ENCODE data around the gene SRCIN1.
"Not testable (repeated sequence)": the region's sequence is repeated elsewhere in the genome, so short reads cannot be mapped to it uniquely, and the experiment has no call there.

SRCIN1 gene

DNA sequence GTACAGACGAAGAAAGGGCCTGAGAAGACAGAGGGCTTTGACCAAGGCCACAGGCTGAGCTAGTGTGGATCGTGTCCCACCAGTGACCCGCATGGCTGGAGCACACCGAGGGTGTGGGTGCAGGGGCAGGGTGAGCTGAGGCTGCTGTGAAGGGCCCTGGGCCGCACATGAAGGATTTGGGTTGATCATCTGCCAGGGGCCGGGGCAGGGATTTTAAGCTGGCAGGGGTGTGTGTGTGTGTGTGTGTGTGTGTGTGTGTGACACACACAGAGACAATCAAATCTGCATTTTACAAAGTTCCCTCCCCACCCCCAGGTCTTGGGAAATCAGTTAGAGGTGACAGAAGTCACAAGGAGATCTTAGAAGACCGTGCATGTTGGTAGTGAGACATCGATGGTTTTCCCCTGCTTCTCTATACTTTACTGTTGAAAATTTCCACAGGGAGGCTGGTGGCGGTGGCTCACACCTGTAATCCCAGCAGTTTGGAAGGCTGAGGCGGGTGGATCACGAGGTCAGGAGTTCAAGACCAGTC is 65.2 kb downstream of the SRCIN1 start:
- DNase-seq = no peak

DNA sequence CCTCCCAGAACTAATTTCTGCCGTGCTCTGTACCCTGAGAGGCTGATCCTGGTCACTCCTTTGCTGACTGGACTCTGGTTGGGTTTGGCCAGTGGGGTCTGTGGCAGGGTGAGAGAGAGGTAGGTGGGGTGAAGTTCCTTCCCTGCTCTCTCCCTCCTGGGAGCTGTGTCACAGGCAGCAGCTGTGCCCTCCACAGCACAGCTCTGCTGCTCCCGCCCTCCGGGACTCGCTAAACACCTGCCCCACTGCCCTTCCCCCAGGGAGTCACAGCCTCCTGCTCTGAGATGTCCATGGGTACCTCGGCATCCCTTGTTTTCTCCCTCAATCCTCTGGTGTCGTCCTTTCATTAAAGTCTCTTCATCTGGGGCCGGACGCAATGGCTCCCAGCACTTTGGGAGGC is 66.4 kb downstream of the SRCIN1 start:
- peak; percentile 11 for DNase-seq

DNA sequence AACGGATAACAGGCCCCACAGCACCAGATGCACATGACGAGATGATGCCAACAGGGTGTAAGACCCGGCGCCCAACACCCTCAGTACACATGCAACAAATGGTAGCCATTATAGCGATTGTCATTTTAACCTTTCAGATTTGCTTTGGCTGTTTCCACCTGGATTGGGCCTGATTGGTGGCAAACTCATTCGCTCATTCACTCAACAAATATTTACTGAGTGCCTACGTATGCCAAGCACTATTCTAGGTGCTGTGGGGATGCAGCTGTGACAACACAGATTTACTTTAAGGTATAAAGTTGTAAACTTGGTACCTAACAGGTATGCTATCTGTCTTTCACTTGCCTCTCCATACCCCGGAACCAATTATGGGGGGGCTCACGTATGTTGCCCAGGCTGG is 66.8 kb downstream of the SRCIN1 start:
- peak; percentile 81 for DNase-seq

DNA sequence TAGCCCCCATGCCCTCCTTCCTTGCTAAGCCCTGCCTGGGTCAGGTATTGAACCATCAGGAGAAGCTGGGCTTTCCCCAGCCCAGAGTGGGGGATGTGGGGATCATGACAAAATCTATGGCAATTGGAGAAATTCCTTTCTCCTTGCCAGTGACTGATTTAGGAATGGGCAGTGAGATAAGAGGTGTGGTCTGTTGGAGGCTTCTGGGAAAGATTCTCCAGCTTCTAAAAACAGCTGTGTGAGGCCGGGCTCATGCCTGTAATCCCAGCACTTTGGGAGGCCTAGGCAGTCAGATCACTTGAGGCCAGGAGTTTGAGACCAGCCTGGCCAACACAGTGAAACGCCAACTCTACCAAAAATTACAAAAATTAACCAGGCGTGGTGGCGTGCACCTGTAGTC is 69.1 kb downstream of the SRCIN1 start:
- no peak for DNase-seq

DNA sequence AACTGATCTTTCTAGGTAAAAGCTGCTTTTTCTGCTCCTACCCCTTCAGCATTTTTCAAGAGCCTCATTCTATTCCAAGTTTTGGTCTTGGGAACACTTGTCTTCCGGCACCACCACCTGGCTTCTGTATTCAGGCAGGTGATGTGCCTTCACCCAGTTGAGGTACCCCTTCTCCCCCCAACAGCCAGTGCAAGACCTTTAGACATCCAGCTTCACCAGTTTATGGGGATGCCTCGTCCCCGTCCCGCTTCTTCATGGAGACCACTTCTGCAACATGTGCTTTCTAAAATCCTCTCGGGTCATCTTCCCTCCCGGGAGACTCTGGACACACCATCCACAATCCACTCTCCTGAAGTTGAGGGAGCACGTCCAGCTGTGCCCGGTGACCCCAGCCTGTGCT is 69.9 kb downstream of the SRCIN1 start:
- DNase-seq = no peak

DNA sequence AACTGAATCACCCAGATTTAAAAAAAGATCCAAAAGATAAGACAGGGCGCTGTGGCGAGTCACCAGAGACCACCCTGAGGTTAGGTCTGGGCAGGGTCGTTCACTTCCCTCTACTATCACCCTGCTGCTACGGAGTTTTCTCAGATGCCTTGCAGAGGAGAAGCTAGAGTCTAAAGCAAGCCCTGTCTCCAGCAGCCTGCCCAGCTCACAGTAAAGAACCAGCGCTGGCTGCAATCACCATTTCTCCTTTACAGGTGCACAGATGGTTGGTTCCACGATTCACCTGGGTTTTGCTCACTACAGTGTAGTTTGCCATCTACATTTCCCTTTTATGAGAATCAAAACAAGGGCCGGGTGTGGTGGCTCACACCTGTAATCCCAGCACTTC is 71.3 kb downstream of the SRCIN1 start:
- no peak for DNase-seq

DNA sequence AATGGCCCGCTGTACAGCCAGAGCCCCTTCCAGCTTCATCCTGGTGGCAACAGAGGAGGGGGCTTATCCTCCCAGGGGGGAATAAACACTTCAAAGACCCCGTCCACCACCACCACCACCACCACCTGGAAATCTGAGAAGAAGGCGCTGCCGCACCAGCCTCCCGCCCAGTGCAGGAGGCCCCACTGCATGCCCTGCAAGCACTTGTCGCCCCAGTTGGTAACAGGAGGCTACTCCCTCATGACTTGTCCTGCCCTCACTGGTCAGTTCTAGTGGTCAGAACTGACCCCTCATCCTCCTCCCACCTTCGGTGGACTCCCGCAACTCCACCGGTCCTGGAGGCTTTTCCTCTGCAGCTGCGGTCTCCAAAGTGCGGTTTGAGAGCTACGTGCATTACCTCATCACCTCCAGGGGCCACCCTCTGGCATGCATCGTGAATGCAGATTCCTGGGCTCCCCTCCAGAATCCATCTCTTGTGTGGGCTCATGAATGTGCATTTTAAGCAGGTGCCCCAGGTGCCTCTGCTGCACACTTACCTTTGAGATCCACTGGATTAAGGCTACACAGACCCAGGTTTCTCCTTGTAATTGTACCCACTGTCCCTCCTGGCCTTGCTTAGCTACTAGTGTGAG is 71.8 kb downstream of the SRCIN1 start:
- no peak for DNase-seq

DNA sequence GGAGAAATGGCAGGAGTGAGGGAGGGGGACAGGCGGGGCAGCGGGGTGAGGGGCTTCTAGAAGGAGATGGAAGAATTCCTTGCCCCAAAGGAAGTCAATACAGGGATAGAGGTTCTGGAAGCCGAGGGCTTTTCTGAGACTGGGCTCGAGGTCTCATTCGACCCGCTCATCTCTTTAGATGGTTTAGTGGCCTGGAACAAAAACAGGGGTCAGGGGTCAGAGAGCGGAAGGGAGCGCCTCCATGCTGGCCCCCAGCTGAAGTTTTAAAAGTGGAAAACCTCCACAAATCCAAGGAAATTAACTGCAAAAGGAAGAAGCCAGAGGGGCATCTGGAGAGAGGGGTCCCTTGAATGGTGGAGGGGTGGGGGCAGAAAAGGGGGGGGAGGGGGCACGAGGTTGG is 72.5 kb downstream of the SRCIN1 start:
- no peak for DNase-seq

DNA sequence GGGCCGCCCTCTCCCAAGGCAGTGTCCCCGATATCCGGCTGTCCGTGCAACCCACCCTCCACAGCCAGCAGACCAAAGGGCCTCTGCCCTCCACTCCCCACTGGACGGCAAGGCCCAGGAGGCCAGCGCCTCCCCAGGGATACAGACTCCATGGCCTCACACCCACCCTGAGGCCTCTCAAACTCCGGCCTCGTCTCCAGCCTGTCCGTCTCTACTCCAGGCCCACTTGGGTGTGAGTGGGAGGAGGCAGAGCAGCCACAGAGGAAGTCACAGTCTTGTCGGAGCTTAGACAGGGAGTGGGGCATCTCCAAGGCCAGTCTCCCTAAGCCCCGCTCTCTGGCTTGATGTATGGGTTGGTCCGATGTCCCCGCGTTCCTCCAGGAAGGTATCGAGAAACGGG is 73.3 kb downstream of the SRCIN1 start:
- DNase-seq = no peak

DNA sequence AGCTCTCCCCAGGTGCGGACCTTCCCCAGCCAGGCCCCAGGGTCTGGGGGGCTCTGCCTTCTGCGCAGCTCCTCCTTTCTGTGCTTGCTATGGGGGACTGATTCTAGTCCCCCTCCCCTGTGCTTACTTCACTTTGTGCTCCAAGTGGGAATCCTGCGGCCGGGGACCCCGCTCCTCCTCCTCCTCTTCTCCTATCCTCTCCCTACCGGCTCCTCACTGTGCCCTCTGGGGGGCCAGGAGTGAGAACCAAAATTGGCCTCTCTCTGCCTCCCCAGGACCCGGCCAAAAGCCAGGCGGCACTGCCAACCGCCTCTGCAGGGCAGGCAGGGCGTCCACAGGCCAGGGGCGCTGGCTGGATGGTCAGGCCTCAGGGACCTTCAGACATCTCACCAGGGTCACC is 74.0 kb downstream of the SRCIN1 start:
- not testable (repeated sequence) for DNase-seq

DNA sequence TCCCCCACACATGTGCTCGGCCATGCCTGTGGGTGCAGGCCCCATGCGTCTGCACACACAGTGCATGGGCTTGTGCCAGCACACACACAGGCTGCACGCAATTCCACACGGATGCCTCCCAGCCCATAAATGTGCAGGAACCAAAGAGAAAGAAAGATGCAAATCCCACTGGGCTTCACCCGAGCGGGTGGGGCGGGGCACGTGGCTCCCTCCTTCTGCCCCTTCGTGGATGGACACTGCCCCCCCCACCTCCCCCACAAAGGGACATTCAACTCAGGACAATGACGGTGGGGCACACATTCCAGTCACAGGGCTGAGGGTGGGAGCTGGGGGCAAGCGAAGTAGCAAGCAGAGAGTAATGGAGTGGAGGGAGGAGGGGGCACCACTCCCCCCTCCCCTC is 74.9 kb downstream of the SRCIN1 start:
- not testable (repeated sequence) for DNase-seq

DNA sequence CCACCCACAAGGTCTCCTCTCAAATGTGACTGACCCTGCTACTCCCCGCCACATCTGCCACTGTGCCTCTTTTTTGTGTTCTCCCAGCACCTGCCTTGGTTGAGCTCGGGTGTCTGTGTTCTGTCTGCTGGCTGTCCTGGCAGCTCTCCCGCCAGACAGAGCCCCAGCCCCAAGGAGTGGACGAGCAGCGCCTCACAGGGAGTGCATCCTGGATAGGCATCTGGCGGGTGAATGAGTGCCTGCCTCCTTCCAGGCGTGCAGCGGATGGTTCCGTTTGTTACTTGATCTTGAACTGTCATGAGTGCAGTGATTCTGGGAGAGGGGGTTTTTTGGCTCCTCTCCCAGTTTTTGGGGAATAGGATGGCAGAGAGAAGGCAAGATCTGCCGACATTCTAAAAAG is 77.6 kb downstream of the SRCIN1 start:
- not testable (repeated sequence) for DNase-seq

DNA sequence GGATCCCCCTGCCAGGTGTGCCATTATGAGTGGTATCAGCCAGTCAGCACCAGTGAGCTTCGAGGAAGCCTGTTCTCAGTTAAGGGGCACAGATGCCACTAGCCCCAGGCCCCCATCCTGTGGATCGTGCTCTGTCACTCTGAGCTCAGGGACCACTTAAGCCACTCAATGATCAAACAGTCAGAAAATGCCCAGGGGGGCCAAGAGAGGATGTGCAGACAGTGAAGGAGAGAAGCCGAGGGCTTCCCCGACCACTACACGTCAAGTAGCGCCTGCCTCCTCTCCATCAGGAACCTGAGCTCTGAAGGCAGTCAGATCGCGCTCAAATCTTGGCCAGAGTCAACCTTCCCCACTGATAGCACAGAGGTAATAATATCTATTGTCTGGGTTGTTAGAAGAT is 79.2 kb downstream of the SRCIN1 start:
- not testable (repeated sequence) for DNase-seq

DNA sequence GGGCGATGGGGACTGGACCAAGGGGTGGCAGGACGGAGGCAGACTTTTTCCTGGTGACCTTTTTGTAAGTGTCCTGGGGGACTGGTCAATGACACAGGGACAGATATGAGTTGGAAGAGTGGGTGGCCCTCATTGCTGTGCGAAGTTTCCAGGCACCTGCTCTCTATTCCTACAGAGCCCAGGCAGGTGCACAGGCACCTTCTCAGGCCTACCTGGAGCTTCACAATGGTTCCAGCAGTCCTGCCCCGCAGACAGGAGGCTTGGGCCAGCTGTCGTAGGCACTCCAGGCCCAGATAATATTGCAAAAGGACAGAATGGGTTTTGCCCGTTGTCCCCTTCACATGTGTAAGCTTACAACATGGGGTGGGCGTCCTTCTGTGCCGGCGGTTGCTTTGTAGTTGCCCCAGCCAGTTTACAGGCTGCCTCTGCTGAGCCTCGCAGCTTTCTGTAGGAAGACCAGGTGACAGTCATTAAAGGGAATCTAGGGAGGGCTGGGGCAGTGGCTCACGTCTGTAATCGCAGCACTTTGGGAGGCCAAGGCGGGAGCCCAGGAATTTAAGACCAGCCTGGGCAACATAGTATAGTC is 93.2 kb downstream of the SRCIN1 start:
- no peak for DNase-seq

DNA sequence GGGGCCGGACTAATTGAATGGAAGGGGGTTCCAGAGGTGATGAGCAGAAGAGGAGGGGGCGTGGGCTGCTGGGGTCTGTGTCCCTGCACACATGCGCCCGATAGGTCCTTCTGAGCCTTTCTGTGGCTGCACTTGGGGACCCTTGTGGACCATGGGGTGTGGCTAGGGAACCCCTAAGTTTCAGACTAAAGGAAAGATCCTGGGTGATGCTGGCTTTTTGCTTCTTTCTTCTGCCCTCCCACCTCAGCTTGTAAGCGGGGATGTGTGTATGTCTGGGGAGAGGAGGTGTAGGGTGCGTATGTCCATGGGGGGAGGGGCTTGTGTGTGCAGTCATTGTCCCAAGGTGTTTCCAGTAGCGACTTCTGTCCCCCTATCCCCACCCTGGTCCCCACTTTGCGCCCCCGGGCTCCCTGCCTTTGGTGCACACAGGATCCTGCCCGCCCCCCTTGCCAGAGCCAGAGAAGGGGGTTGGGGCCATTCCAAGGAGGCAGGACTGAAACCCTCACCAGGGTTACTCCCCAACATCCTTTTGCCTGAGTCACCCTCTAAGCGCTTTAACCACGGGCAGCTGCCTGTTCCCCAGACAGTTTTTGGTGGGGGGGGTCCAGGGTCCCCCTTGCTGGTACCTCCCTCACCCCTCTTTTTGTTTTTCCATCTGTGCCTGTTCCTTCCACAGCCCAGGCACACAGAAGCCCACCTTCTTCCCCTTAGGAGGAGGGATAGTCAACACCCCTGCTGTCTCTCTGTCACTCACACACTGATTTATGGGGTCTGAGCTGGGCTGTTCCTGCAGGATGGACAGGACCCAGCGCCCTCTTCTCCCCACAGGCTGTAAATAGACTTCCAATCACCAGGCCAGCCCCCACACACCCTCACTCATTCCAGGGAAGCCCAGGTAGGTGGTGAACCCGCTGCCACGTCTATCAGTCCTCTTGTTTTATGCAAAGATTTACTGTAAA is 94.3 kb downstream of the SRCIN1 start:
- no peak for DNase-seq

DNA sequence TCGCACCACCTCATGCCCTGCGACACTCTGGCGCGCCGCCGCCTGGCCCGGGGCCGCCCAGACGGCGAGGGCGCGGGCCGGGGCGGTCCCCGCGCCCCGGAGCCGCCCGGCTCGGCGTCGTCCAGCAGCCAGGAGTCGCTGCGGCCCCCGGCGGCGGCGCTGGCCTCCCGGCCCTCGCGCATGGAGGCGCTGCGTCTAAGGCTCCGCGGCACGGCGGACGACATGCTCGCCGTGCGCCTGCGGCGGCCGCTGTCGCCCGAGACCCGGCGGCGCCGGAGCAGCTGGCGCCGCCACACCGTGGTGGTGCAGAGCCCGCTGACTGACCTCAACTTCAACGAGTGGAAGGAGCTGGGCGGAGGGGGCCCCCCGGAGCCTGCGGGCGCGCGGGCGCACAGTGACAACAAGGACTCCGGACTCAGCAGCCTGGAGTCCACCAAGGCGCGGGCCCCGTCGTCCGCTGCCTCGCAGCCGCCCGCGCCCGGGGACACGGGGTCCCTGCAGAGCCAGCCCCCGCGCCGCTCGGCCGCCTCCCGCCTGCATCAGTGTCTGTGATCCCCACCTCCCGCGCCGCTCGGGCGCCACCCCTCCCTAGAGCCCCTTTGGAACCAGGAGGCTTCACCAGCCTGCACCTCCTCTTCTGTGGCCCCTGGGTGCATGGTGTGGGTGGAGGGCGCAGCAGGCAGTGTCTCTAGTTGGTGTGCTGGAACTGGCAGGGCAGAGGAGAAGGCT is 95.2 kb downstream of the SRCIN1 start:
- no peak for DNase-seq

DNA sequence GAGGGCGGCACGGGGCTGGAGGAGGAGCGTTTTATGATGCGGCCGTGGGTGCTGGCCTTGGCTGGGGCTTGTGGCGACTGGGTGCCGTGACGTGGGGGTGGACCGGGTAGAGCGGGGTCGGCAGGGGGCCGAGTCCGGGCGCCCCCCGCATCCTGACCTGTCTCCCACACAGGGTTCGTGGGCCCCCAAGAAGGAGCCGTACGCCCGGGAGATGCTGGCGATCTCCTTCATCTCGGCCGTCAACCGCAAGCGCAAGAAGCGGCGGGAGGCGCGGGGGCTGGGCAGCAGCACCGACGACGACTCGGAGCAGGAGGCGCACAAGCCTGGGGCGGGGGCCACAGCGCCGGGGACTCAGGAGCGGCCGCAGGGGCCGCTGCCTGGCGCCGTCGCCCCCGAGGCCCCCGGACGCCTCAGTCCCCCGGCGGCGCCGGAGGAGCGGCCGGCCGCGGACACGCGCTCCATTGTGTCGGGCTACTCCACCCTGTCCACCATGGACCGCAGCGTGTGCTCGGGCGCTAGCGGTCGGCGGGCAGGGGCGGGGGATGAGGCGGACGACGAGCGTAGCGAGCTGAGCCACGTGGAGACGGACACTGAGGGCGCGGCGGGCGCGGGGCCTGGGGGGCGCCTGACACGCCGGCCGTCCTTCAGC is 95.9 kb downstream of the SRCIN1 start:
- DNase-seq = no peak

DNA sequence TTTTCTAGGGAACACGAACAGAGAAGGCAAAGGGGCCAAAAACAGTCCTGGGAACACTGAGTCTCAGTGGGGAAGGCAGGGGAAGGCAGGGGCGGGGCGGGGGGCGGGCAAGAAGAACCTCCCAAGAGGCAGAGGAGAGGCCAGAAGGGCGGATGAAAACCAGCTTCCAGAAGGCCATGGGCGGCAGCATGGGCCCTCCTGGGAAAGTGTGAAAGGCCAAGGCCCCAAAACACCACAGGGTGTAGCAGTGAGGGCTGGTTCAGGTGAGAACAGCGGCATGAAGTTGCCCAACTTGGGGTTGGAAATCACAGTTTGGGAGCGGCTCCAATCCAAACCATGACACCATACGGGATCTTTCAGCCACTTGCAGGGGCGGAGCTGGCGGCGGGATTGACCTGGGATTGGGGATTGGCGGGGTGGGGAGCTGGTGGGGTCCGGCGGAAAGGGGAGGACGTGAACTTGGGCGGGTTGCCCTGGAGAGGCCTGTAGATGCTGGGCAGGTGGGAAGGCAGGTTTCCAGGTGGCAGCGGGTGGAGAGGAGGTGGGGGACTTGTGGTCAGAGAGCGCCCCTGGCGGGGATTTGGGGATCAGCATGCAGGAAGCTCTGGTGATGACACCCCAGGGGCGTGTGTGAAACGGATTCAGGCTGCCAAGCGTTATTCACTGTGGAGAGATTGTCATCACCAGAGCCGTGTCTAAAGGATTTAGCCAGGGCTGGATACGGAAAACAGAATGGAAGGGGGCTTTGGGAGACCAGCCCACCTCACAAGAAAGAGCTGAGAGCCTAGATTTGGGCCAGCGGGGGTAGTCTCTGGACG is 96.6 kb downstream of the SRCIN1 start:
- no peak for DNase-seq

DNA sequence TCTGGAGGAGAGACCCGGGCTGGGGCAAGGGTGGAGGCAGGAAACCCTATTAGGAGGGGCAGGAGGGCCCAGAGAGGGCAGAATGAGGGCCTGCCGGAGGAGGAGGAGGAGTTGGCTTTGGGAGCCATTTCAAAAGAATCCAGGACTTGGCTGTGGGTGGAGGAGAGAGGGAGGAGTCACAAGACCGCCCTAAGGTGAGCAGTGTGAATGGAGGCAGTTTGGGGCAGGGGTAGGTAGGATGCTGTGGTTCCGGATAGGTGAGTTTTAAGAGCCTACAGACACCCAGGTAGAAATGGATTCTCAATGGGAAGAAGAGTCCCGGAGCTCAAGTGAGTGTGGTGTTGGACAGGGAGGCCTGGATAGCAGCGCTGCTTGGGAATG is 97.2 kb downstream of the SRCIN1 start:
- DNase-seq = no peak

DNA sequence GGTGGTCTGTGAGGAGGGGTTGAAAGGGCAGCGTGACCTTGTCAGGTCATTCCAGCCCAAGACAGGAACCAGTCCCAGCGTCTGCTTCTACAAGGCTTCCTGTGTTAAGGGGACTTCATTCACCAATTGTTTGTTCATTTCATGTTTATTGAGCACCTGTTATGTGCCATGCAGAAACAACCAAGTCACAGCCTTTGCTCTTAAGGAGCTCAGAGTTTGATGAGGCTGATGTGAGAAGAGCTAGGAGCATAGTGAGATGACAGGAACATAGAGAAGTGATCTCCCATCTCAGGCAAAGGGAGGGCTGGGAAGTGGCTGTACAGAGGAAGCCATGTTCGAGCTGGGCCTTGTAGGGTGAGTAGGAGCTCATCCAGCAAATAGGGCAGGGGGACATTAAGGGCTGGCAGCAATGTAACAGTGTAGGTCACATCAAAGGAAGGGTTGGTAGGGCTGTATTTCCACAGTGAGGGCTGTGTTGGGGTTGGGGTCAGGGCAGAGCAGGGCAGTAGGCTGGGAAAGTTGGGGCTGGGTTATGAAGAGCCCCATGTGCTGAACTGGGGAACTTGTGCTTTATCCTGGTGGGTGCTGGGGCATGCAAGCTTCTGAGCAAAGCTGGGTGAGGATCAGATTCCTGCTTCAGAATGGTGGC is 97.7 kb downstream of the SRCIN1 start:
- no peak for DNase-seq

DNA sequence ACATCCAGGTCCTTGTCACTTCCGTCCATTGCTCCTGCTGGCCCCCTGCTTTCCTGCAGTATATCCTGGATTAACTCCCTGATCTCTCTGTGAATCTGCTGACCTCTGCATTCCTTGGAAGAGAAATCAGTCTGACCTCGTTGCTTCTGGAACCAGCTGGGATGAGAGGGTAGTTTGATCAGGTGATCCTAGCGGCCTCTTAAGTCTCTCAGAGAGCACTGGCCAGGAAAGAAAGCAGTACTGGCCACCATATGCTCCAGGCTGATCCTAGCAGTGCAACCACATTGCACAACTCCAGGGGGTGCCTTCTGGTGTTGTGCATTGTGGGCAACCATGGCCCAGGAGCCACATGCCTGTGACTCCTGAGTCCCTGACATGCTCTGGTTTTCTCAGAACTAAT is 98.3 kb downstream of the SRCIN1 start:
- DNase-seq = no peak

Measured in NCI-H748 treated with DMSO at 0.1 percent for 48 hours (cell line).